Astrocyte (in vitro differentiated cells and primary cell): ENCODE measurements around the gene CYP4B1. TPM values are rescaled to one million over a fixed set of nuclear protein-coding genes. Genes with fewer than 3 reads are reported as not detected.
"Not testable (repeated sequence)": the region's sequence is repeated elsewhere in the genome, so short reads cannot be mapped to it uniquely, and the experiment has no call there.

ENCODE experiments used
- DNase-seq: peaks from one replicate; pipeline ENCODE4 v3.0.0-alpha.2; 2010; ENCODE audit warnings: low read depth
- FAIRE-seq: peaks from 2 replicates; lab custom pipeline; 2011; peaks lifted over from hg19 to GRCh38; lab: Jason Lieb, UNC
- H2AFZ ChIP-seq: 2 replicates; pipeline ENCODE4 v1.6.0; 2012; ENCODE audit warnings: low read depth, low read length, inconsistent platforms
- H3K27ac ChIP-seq: 2 replicates; pipeline ENCODE4 v1.5.1; 2011; ENCODE audit warnings: low read depth, low read length, inconsistent platforms
- H3K27me3 ChIP-seq: 2 replicates; pipeline ENCODE4 v1.6.0; 2011; ENCODE audit warnings: low read length, inconsistent platforms; ENCODE audit not compliant: insufficient read depth
- H3K36me3 ChIP-seq: 2 replicates; pipeline ENCODE4 v1.5.1; 2011; ENCODE audit warnings: low read length, inconsistent platforms; ENCODE audit not compliant: insufficient read depth
- H3K4me1 ChIP-seq: 2 replicates; pipeline ENCODE4 v1.5.1; 2011; ENCODE audit warnings: low read length, inconsistent platforms; ENCODE audit not compliant: insufficient read depth
- H3K4me2 ChIP-seq: 2 replicates; pipeline ENCODE4 v1.6.0; 2012; ENCODE audit warnings: low read length, inconsistent platforms
- H3K4me3 ChIP-seq: 2 replicates; pipeline ENCODE4 v1.5.1; 2011; ENCODE audit warnings: low read depth, mild to moderate bottlenecking, low read length, inconsistent platforms; ENCODE audit not compliant: insufficient read depth
- H3K79me2 ChIP-seq: 2 replicates; pipeline ENCODE4 v1.6.0; 2012; ENCODE audit warnings: mild to moderate bottlenecking, low read length, inconsistent platforms; ENCODE audit not compliant: insufficient read depth
- H3K9ac ChIP-seq: 2 replicates; pipeline ENCODE4 v1.6.0; 2012; ENCODE audit warnings: mild to moderate bottlenecking, low read length, inconsistent platforms
- H3K9me3 ChIP-seq: 2 replicates; pipeline ENCODE4 v1.5.1; 2012; ENCODE audit warnings: low read depth, mild to moderate bottlenecking, low read length, inconsistent platforms; ENCODE audit not compliant: insufficient read depth
- H4K20me1 ChIP-seq: 2 replicates; pipeline ENCODE4 v1.6.0; 2012; ENCODE audit warnings: low read length, inconsistent platforms; ENCODE audit not compliant: insufficient read depth
- H3K27ac Mint-ChIP-seq: one replicate; pipeline ENCODE4 v1.8.0; 2021; ENCODE audit warnings: mild to moderate bottlenecking, mixed read lengths; ENCODE audit not compliant: unreplicated experiment
- H3K27me3 Mint-ChIP-seq: one replicate; pipeline ENCODE4 v1.8.0; 2021; ENCODE audit warnings: low read depth, mixed read lengths; ENCODE audit not compliant: unreplicated experiment
- H3K36me3 Mint-ChIP-seq: one replicate; pipeline ENCODE4 v1.8.0; 2021; ENCODE audit warnings: low read depth, mixed read lengths; ENCODE audit not compliant: unreplicated experiment
- H3K4me1 Mint-ChIP-seq: one replicate; pipeline ENCODE4 v1.8.0; 2021; ENCODE audit warnings: low read depth, mixed read lengths; ENCODE audit not compliant: unreplicated experiment
- H3K4me3 Mint-ChIP-seq: one replicate; pipeline ENCODE4 v1.8.0; 2021; ENCODE audit warnings: mild to moderate bottlenecking, moderate library complexity, mixed read lengths; ENCODE audit not compliant: unreplicated experiment
- H3K9me3 Mint-ChIP-seq: one replicate; pipeline ENCODE4 v1.8.0; 2021; ENCODE audit warnings: mild to moderate bottlenecking, mixed read lengths; ENCODE audit not compliant: unreplicated experiment
- EZH2 ChIP-seq: IDR thresholded peaks from 2 replicates; pipeline ENCODE4 v1.6.1; 2012; ENCODE audit warnings: mild to moderate bottlenecking, low read length, inconsistent platforms; ENCODE audit not compliant: insufficient read depth
- total RNA-seq: library from RNA; stranded (reverse); gene quantifications from 2 replicates; pipeline ENCODE4 v1.2.1, GENCODE V29; 2021
- TF ChIP-seq, protein P1 (sequence below): IDR thresholded peaks from 2 replicates; pipeline ENCODE4 v1.5.1; 2011; ENCODE audit warnings: low read depth, mild to moderate bottlenecking, inconsistent platforms, low read length, moderate library complexity; ENCODE audit not compliant: insufficient read depth

CYP4B1 gene
- total RNA-seq, 1 donor from 2014 or later: not detected

DNA sequence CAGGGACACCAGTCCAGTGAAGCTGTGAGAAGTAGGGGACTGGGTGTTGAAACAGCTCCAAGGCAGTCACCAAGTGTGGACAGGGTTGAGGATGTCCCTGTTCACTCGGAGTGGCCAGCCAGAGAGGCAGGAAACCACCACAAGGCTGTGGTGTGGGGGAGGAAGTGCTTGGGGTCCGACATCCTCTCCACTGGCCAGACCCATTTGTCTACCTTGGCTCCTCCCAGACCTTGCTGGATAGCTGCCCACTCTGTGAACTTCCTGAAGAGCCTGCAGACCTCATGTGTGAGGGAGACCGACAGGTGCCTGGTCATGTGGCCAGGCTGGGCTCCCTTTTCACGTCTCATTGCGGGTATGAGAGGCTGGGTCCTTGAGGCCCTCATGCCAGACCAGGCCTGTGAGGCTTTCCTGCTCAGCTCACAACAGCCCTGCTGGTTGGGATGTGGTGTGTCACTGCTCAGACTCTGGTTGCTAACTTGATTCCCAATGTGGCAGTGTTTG is 21.8 kb downstream of the CYP4B1 start:
- Mint-ChIP-seq H3K9me3 (no peaks in the 10 kb centered on the region), H3K4me3 (no peak overlapping the region), H3K4me1 (peaks cover 3% of the 10 kb centered on the region), H3K27ac (no peak overlapping the region), H3K27me3 (no peaks in the 10 kb centered on the region), H3K36me3 (no peaks in the 10 kb centered on the region)
- no peaks in the 10 kb centered on the region for H3K36me3 ChIP-seq
- H3K4me1 ChIP-seq: no peaks in the 10 kb centered on the region
- DNase-seq (no peak), FAIRE-seq (no peak)
- no peak overlapping the region for H3K9ac ChIP-seq
- no peak overlapping the region for H2AFZ ChIP-seq
- TF ChIP-seq EZH2: no peak
- TF ChIP-seq, protein P1, sequence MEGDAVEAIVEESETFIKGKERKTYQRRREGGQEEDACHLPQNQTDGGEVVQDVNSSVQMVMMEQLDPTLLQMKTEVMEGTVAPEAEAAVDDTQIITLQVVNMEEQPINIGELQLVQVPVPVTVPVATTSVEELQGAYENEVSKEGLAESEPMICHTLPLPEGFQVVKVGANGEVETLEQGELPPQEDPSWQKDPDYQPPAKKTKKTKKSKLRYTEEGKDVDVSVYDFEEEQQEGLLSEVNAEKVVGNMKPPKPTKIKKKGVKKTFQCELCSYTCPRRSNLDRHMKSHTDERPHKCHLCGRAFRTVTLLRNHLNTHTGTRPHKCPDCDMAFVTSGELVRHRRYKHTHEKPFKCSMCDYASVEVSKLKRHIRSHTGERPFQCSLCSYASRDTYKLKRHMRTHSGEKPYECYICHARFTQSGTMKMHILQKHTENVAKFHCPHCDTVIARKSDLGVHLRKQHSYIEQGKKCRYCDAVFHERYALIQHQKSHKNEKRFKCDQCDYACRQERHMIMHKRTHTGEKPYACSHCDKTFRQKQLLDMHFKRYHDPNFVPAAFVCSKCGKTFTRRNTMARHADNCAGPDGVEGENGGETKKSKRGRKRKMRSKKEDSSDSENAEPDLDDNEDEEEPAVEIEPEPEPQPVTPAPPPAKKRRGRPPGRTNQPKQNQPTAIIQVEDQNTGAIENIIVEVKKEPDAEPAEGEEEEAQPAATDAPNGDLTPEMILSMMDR: no peak
- no peaks in the 10 kb centered on the region for H3K79me2 ChIP-seq
- H3K27ac ChIP-seq: no peak overlapping the region
- H3K27me3 ChIP-seq: no peaks in the 10 kb centered on the region
- H3K4me3 ChIP-seq: no peak overlapping the region
- H3K9me3 ChIP-seq: no peaks in the 10 kb centered on the region
- no peak overlapping the region for H3K4me2 ChIP-seq
- no peaks in the 10 kb centered on the region for H4K20me1 ChIP-seq

DNA sequence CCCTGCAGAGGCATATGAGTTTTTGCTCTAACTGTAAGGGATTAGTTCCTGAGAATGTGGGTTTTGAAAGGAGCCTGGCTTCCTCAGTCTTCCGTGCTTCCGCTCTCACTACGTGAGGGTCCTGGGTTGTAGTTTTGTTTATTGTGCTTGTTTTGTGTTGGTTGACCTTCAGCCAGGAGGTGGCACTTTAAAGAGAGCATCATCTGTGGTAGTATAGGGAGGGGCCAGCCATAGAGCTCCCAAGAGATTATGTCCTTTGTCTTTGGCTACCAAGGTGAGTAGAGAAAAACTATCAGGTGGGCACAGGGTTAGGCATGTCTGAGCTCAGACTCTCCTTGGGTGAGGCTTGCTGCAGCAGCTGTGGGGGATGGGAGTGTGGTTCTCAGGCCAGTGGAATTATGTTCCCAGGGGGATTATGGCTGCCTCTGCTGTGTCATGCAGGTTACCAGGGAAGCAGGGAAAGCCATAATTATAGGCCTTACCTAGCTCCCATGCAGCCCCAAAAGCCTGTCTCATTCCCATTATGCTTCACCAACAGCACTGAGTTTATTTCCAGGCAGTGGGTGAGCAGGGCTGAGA is 23.5 kb downstream of the CYP4B1 start:
- Mint-ChIP-seq H3K27me3 (no peaks in the 10 kb centered on the region), H3K9me3 (peaks cover 2% of the 10 kb centered on the region), H3K27ac (no peak overlapping the region), H3K4me1 (peaks cover 3% of the 10 kb centered on the region), H3K36me3 (no peaks in the 10 kb centered on the region), H3K4me3 (no peak overlapping the region)
- H3K9me3 ChIP-seq: no peaks in the 10 kb centered on the region
- H3K9ac ChIP-seq: no peak overlapping the region
- no peak overlapping the region for H3K27ac ChIP-seq
- FAIRE-seq: no peak
- H3K4me2 ChIP-seq: no peak overlapping the region
- H2AFZ ChIP-seq: no peak overlapping the region
- no peaks in the 10 kb centered on the region for H3K4me1 ChIP-seq
- no peaks in the 10 kb centered on the region for H3K27me3 ChIP-seq
- no peaks in the 10 kb centered on the region for H3K79me2 ChIP-seq
- TF ChIP-seq, protein P1: no peak
- TF ChIP-seq EZH2: no peak
- H3K36me3 ChIP-seq: no peaks in the 10 kb centered on the region
- no peaks in the 10 kb centered on the region for H4K20me1 ChIP-seq
- H3K4me3 ChIP-seq: no peak overlapping the region
- DNase-seq: no peak

DNA sequence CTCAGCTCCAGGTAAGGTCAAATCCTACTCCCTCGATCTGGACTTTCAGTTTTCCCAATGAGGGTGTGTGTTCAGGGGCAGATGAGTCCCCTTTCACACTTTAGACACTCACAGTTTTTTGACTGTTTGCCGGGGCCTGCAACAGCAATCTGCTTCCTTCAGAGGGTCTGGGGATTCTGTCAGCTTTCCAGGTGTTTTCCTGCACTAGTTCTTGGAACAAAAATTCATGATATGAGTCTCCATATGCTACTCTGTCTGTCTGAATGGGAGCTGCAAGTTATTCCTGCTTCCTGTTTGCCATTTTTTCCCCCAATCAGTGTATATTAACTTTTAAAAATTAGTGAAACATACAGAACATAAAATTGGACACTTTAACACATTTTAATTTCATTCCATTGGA is 24.3 kb downstream of the CYP4B1 start:
- no peak overlapping the region for H2AFZ ChIP-seq

DNA sequence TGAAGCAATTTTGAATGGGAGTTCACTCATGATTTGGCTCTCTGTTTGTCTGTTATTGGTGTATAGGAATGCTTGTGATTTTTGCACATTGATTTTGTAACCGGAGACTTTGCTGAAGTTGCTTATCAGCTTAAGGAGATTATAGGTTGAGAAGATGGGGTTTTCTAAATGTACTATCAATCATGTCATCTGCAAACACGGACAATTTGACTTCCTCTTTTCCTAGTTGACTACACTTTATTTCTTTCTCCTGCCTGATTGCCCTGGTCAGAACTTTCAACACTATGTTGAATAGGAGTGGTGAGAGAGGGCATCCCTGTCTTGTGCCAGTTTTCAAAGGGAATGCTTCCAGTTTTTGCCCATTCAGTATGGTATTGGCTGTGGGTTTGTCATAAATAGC is 28.0 kb downstream of the CYP4B1 start:
- H3K9ac ChIP-seq, H3K36me3 Mint-ChIP-seq, H3K4me1 ChIP-seq, H3K4me3 ChIP-seq, H2AFZ ChIP-seq, H3K9me3 ChIP-seq, H3K4me3 Mint-ChIP-seq, H3K27ac ChIP-seq, H3K27ac Mint-ChIP-seq, H4K20me1 ChIP-seq, H3K36me3 ChIP-seq, DNase-seq, H3K27me3 Mint-ChIP-seq, H3K4me2 ChIP-seq, H3K79me2 ChIP-seq, H3K9me3 Mint-ChIP-seq, FAIRE-seq, H3K4me1 Mint-ChIP-seq, H3K27me3 ChIP-seq: not testable (repeated sequence)

More for the DNA sequence above, 24.3 kb downstream of the CYP4B1 start:
- no peak overlapping the region for H3K4me3 Mint-ChIP-seq
- TF ChIP-seq, protein P1: no peak
- no peak for TF ChIP-seq EZH2
- H3K27ac Mint-ChIP-seq: no peak overlapping the region
- peaks cover 3% of the 10 kb centered on the region for H3K4me1 Mint-ChIP-seq
- Histone ChIP-seq H3K79me2 (no peaks in the 10 kb centered on the region), H3K9me3 (no peaks in the 10 kb centered on the region), H3K4me2 (no peak overlapping the region), H4K20me1 (no peaks in the 10 kb centered on the region), H3K9ac (no peak overlapping the region), H3K36me3 (no peaks in the 10 kb centered on the region), H3K4me1 (no peaks in the 10 kb centered on the region), H3K4me3 (no peak overlapping the region), H3K27ac (no peak overlapping the region), H3K27me3 (no peaks in the 10 kb centered on the region)
- H3K36me3 Mint-ChIP-seq: no peaks in the 10 kb centered on the region
- FAIRE-seq (no peak), DNase-seq (no peak)
- H3K27me3 Mint-ChIP-seq: peaks cover under 1% of the 10 kb centered on the region
- H3K9me3 Mint-ChIP-seq: peaks cover 2% of the 10 kb centered on the region
